ENCODE data around the gene SULT1A2. TPM values are rescaled to one million over a fixed set of nuclear protein-coding genes. Genes with fewer than 3 reads are reported as not detected.

Gene SULT1A2
- total and polyA plus RNA-seq, 2 of the 13 experiments (the other 11 are each of a cell fraction or from before 2014, with no cell fraction given): 33.0 to 34.2 TPM

DNA sequence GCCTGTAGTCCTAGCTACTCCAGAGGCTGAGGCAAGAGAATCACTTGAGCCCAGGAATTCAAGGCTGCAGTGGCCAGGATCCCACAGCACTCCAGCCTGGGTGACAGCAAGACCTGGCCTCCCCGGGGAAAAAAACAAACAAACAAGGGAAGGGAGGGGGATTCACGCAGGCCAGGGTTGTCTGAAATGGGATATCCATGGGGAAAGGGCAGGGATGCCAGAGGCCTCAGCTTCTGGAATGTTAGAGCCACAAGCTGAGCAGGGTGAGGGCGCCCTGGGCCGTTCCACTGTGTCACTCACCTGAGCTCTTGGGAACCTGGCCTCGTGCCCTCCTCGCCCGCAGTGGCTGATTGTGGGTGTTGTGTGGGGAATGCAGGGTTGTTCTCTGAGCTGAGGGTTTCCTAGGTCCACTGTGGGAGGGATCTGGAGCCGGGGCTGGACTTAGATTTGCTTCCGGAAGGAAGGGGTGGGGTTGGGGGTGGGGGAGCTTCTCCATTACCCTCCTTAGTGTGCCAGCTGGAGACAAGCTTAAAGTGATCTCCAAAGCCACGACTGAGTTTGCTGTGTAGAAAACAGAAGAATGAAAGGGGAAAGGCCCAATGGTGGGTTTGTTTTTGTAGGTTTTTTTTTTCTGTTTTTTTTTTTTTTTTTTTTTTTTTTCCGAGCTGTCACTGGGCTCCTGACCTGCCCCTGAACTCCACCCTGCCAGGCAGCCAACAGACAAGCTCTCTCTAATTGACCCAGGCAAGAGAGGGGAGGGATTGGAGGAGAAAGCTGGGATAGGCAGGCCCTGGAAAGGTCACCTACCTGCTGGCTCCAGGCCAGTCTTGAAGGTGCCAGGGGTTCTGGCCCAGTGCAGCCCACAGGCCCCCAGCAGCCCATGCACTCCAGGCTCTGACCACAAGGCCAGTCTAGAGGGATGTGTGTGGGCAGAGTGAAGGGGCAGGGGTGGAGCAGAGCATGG lies 13.1 kb upstream of the SULT1A2 start, which contains the start of gene SULT1A1 (continued):
- TF ChIP-seq, protein P1, sequence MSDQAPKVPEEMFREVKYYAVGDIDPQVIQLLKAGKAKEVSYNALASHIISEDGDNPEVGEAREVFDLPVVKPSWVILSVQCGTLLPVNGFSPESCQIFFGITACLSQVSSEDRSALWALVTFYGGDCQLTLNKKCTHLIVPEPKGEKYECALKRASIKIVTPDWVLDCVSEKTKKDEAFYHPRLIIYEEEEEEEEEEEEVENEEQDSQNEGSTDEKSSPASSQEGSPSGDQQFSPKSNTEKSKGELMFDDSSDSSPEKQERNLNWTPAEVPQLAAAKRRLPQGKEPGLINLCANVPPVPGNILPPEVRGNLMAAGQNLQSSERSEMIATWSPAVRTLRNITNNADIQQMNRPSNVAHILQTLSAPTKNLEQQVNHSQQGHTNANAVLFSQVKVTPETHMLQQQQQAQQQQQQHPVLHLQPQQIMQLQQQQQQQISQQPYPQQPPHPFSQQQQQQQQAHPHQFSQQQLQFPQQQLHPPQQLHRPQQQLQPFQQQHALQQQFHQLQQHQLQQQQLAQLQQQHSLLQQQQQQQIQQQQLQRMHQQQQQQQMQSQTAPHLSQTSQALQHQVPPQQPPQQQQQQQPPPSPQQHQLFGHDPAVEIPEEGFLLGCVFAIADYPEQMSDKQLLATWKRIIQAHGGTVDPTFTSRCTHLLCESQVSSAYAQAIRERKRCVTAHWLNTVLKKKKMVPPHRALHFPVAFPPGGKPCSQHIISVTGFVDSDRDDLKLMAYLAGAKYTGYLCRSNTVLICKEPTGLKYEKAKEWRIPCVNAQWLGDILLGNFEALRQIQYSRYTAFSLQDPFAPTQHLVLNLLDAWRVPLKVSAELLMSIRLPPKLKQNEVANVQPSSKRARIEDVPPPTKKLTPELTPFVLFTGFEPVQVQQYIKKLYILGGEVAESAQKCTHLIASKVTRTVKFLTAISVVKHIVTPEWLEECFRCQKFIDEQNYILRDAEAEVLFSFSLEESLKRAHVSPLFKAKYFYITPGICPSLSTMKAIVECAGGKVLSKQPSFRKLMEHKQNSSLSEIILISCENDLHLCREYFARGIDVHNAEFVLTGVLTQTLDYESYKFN (CRISPR knock-in tag; conservative IDR thresholded peaks at IDR 0.05): peak; percentile 9
- TF ChIP-seq NR2F6 (IDR thresholded peaks at IDR 0.05) (peak; percentile 62), NR2F6 (CRISPR knock-in tag; IDR thresholded peaks at IDR 0.05) (peak; percentile 73), ESRRA (CRISPR knock-in tag; IDR thresholded peaks at IDR 0.05; ENCODE audit: low read depth) (peak; percentile 66; the same call in 1 of the 2 replicates), ISX (CRISPR knock-in tag; conservative IDR thresholded peaks at IDR 0.05) (no peak), ZNF883 (CRISPR knock-in tag; IDR thresholded peaks at IDR 0.05; ENCODE audit: not compliant biosample characterization) (no peak), NFE2 (CRISPR knock-in tag; IDR thresholded peaks at IDR 0.05) (no peak), SNAPC2 (CRISPR knock-in tag; IDR thresholded peaks at IDR 0.05) (no peak), ZNF543 (CRISPR knock-in tag; IDR thresholded peaks at IDR 0.05) (peak; percentile 45; the same call in 1 of the 2 replicates), KMT2A (CRISPR knock-in tag; IDR thresholded peaks at IDR 0.05) (no peak), PLRG1 (conservative IDR thresholded peaks at IDR 0.05) (no peak), ZNF652 (CRISPR knock-in tag; IDR thresholded peaks at IDR 0.05; ENCODE audit: borderline replicate concordance, low read depth) (no peak), GTF3A (CRISPR knock-in tag; conservative IDR thresholded peaks at IDR 0.05) (no peak), PHF8 (CRISPR knock-in tag; IDR thresholded peaks at IDR 0.05) (peak; percentile 72), HHEX (CRISPR knock-in tag; IDR thresholded peaks at IDR 0.05) (no peak), ZNF605 (CRISPR knock-in tag; IDR thresholded peaks at IDR 0.05) (no peak; the same call in 1 of the 2 replicates), ZNF468 (CRISPR knock-in tag; IDR thresholded peaks at IDR 0.05) (no peak)
- TF ChIP-seq, protein P2, sequence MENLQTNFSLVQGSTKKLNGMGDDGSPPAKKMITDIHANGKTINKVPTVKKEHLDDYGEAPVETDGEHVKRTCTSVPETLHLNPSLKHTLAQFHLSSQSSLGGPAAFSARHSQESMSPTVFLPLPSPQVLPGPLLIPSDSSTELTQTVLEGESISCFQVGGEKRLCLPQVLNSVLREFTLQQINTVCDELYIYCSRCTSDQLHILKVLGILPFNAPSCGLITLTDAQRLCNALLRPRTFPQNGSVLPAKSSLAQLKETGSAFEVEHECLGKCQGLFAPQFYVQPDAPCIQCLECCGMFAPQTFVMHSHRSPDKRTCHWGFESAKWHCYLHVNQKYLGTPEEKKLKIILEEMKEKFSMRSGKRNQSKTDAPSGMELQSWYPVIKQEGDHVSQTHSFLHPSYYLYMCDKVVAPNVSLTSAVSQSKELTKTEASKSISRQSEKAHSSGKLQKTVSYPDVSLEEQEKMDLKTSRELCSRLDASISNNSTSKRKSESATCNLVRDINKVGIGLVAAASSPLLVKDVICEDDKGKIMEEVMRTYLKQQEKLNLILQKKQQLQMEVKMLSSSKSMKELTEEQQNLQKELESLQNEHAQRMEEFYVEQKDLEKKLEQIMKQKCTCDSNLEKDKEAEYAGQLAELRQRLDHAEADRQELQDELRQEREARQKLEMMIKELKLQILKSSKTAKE (CRISPR knock-in tag; IDR thresholded peaks at IDR 0.05; ENCODE audit: borderline replicate concordance): no peak; the same call in 1 of the 2 replicates
- TF ChIP-seq, protein P3, sequence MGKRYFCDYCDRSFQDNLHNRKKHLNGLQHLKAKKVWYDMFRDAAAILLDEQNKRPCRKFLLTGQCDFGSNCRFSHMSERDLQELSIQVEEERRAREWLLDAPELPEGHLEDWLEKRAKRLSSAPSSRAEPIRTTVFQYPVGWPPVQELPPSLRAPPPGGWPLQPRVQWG (CRISPR knock-in tag; IDR thresholded peaks at IDR 0.05; ENCODE audit: borderline replicate concordance, low read depth): no peak
- TF ChIP-seq, protein P4, sequence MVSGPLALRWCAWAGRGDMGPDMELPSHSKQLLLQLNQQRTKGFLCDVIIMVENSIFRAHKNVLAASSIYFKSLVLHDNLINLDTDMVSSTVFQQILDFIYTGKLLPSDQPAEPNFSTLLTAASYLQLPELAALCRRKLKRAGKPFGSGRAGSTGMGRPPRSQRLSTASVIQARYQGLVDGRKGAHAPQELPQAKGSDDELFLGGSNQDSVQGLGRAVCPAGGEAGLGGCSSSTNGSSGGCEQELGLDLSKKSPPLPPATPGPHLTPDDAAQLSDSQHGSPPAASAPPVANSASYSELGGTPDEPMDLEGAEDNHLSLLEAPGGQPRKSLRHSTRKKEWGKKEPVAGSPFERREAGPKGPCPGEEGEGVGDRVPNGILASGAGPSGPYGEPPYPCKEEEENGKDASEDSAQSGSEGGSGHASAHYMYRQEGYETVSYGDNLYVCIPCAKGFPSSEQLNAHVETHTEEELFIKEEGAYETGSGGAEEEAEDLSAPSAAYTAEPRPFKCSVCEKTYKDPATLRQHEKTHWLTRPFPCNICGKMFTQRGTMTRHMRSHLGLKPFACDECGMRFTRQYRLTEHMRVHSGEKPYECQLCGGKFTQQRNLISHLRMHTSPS (CRISPR knock-in tag; IDR thresholded peaks at IDR 0.05; ENCODE audit: low read depth): peak; percentile 64
- TF ChIP-seq, protein P5, sequence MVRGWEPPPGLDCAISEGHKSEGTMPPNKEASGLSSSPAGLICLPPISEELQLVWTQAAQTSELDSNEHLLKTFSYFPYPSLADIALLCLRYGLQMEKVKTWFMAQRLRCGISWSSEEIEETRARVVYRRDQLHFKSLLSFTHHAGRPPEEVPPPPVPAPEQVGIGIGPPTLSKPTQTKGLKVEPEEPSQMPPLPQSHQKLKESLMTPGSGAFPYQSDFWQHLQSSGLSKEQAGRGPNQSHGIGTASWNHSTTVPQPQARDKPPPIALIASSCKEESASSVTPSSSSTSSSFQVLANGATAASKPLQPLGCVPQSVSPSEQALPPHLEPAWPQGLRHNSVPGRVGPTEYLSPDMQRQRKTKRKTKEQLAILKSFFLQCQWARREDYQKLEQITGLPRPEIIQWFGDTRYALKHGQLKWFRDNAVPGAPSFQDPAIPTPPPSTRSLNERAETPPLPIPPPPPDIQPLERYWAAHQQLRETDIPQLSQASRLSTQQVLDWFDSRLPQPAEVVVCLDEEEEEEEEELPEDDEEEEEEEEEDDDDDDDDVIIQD (CRISPR knock-in tag; IDR thresholded peaks at IDR 0.05; ENCODE audit: low read depth): peak; percentile 63; the same call in 1 of the 2 replicates
